HepG2 (cell line): ENCODE data around the gene CIBAR2. TPM values are rescaled to one million over a fixed set of nuclear protein-coding genes. Genes with fewer than 3 reads are reported as not detected.

ENCODE experiments used
- FOXP1 ChIP-seq, 2 experiments: fragments of 450-650 bp in 1 of 2; IDR thresholded peaks; 2 replicates each; pipeline ENCODE4 v1.6.1; 2017 to 2018; ENCODE audit warnings: antibody characterized with exemption in 1 of 2
- GFI1 ChIP-seq: sonication (generic); formaldehyde crosslinking; IDR thresholded peaks from 2 replicates; pipeline ENCODE4 v1.5.0; 2020; ENCODE audit warnings: missing genetic modification reagents, mild to moderate bottlenecking, borderline replicate concordance
- MBNL3 ChIP-seq: fragments of 250-450 bp; sonication (Bioruptor Pico); conservative IDR thresholded peaks from 2 replicates; pipeline ENCODE4 v1.8.0; 2022; ENCODE audit warnings: mild to moderate bottlenecking, inconsistent platforms
- PRDM10 ChIP-seq: sonication (generic); formaldehyde crosslinking; IDR thresholded peaks from 2 replicates; pipeline ENCODE4 v1.4.0; 2020; ENCODE audit warnings: low read depth, missing genetic modification reagents
- SALL1 ChIP-seq: sonication (generic); formaldehyde crosslinking; IDR thresholded peaks from 2 replicates; pipeline ENCODE4 v1.8.0; 2022; ENCODE audit warnings: mild to moderate bottlenecking, missing genetic modification reagents
- ZNF143 ChIP-seq: sonication (generic); formaldehyde crosslinking; IDR thresholded peaks from 2 replicates; pipeline ENCODE4 v1.4.0; 2020; ENCODE audit warnings: missing genetic modification reagents
- ZNF556 ChIP-seq: sonication (generic); formaldehyde crosslinking; IDR thresholded peaks from 2 replicates; pipeline ENCODE4 v1.4.0; 2020; ENCODE audit warnings: mild to moderate bottlenecking, missing genetic modification reagents, borderline replicate concordance
- polyA plus RNA-seq, 8 experiments: library from polyadenylated mRNA; depleted of rRNA in 3 of 8; stranded (reverse) in 7 of 8; unstranded in 1 of 8; fragments of >200 nt; fragmentation: Illumina TruSeq in 4 of 8; extraction: Trizol in 4 of 8; gene quantifications; 2 replicates each; pipeline versions ENCODE4 v1.2.1 to v1.2.3, GENCODE V29; 2011 to 2016; ENCODE audit warnings: low read depth in 4 of 8, missing spikeins in 1 of 8, mixed read lengths in 1 of 8; ENCODE audit not compliant: insufficient read depth in 1 of 8
- total RNA-seq, 5 experiments: library from RNA; depleted of rRNA; stranded (reverse); fragments of >200 nt; fragmentation: Illumina TruSeq; extraction: Trizol; gene quantifications; 2 replicates each; pipeline ENCODE4 v1.2.3, GENCODE V29; 2016; ENCODE audit warnings: low read depth in 1 of 5
- TF ChIP-seq, protein P1 (sequence below): sonication (generic); formaldehyde crosslinking; IDR thresholded peaks from 2 replicates; pipeline ENCODE4 v1.5.0; 2020; ENCODE audit warnings: missing genetic modification reagents
- TF ChIP-seq, protein P2 (sequence below): sonication (generic); formaldehyde crosslinking; IDR thresholded peaks from 2 replicates; pipeline ENCODE4 v1.5.0; 2020; ENCODE audit warnings: mild to moderate bottlenecking, low read depth, missing genetic modification reagents, borderline replicate concordance
- TF ChIP-seq, protein P3 (sequence below): fragments of 450-650 bp; IDR thresholded peaks from 2 replicates; pipeline ENCODE4 v1.6.1; 2016
- TF ChIP-seq, protein P4 (sequence below): sonication (generic); formaldehyde crosslinking; IDR thresholded peaks from 2 replicates; pipeline ENCODE4 v1.4.0; 2020; ENCODE audit warnings: missing genetic modification reagents
- TF ChIP-seq, protein P5 (sequence below): sonication (generic); formaldehyde crosslinking; IDR thresholded peaks from 2 replicates; pipeline ENCODE4 v1.4.0; 2020; ENCODE audit warnings: missing genetic modification reagents
- TF ChIP-seq, protein P6 (sequence below): sonication (generic); formaldehyde crosslinking; IDR thresholded peaks from 2 replicates; pipeline ENCODE4 v1.8.1; 2023; ENCODE audit warnings: missing genetic modification reagents, mild to moderate bottlenecking, borderline replicate concordance

CIBAR2 gene
- total and polyA plus RNA-seq, 2 of the 13 experiments (the other 11 are each of a cell fraction or from before 2014, with no cell fraction given), result not detected

- TF ChIP-seq, protein P1, sequence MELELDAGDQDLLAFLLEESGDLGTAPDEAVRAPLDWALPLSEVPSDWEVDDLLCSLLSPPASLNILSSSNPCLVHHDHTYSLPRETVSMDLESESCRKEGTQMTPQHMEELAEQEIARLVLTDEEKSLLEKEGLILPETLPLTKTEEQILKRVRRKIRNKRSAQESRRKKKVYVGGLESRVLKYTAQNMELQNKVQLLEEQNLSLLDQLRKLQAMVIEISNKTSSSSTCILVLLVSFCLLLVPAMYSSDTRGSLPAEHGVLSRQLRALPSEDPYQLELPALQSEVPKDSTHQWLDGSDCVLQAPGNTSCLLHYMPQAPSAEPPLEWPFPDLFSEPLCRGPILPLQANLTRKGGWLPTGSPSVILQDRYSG (CRISPR knock-in tag), result no peak
- TF ChIP-seq GFI1 (CRISPR knock-in tag), result no peak
- TF ChIP-seq, protein P2, sequence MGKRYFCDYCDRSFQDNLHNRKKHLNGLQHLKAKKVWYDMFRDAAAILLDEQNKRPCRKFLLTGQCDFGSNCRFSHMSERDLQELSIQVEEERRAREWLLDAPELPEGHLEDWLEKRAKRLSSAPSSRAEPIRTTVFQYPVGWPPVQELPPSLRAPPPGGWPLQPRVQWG (CRISPR knock-in tag), result no peak
- TF ChIP-seq MBNL3 (CRISPR knock-in tag), result no peak
- no peak for TF ChIP-seq ZNF556
- no peak for TF ChIP-seq PRDM10
- TF ChIP-seq, protein P3, sequence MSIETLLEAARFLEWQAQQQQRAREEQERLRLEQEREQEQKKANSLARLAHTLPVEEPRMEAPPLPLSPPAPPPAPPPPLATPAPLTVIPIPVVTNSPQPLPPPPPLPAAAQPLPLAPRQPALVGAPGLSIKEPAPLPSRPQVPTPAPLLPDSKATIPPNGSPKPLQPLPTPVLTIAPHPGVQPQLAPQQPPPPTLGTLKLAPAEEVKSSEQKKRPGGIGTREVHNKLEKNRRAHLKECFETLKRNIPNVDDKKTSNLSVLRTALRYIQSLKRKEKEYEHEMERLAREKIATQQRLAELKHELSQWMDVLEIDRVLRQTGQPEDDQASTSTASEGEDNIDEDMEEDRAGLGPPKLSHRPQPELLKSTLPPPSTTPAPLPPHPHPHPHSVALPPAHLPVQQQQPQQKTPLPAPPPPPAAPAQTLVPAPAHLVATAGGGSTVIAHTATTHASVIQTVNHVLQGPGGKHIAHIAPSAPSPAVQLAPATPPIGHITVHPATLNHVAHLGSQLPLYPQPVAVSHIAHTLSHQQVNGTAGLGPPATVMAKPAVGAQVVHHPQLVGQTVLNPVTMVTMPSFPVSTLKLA, result no peak
- no peak for TF ChIP-seq ZNF143 (CRISPR knock-in tag)
- TF ChIP-seq SALL1 (CRISPR knock-in tag), result no peak
- TF ChIP-seq, protein P4, sequence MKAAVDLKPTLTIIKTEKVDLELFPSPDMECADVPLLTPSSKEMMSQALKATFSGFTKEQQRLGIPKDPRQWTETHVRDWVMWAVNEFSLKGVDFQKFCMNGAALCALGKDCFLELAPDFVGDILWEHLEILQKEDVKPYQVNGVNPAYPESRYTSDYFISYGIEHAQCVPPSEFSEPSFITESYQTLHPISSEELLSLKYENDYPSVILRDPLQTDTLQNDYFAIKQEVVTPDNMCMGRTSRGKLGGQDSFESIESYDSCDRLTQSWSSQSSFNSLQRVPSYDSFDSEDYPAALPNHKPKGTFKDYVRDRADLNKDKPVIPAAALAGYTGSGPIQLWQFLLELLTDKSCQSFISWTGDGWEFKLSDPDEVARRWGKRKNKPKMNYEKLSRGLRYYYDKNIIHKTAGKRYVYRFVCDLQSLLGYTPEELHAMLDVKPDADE (CRISPR knock-in tag), result no peak
- TF ChIP-seq, protein P5, sequence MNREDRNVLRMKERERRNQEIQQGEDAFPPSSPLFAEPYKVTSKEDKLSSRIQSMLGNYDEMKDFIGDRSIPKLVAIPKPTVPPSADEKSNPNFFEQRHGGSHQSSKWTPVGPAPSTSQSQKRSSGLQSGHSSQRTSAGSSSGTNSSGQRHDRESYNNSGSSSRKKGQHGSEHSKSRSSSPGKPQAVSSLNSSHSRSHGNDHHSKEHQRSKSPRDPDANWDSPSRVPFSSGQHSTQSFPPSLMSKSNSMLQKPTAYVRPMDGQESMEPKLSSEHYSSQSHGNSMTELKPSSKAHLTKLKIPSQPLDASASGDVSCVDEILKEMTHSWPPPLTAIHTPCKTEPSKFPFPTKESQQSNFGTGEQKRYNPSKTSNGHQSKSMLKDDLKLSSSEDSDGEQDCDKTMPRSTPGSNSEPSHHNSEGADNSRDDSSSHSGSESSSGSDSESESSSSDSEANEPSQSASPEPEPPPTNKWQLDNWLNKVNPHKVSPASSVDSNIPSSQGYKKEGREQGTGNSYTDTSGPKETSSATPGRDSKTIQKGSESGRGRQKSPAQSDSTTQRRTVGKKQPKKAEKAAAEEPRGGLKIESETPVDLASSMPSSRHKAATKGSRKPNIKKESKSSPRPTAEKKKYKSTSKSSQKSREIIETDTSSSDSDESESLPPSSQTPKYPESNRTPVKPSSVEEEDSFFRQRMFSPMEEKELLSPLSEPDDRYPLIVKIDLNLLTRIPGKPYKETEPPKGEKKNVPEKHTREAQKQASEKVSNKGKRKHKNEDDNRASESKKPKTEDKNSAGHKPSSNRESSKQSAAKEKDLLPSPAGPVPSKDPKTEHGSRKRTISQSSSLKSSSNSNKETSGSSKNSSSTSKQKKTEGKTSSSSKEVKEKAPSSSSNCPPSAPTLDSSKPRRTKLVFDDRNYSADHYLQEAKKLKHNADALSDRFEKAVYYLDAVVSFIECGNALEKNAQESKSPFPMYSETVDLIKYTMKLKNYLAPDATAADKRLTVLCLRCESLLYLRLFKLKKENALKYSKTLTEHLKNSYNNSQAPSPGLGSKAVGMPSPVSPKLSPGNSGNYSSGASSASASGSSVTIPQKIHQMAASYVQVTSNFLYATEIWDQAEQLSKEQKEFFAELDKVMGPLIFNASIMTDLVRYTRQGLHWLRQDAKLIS, result no peak
- TF ChIP-seq, protein P6, sequence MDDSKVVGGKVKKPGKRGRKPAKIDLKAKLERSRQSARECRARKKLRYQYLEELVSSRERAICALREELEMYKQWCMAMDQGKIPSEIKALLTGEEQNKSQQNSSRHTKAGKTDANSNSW (CRISPR knock-in tag), result no peak
- TF ChIP-seq FOXP1 (IDR thresholded peaks at IDR 0.05), result no peak
- TF ChIP-seq FOXP1 (CRISPR knock-in tag; IDR thresholded peaks at IDR 0.05), result no peak
These were observed 16.0 kb upstream of the CIBAR2 start (continued) for GRCh38 chr16:85128079-85128837.
